Activated B cell treated with CpG ODN at 0.5 μM for 24 hours (primary cell): ENCODE measurements around the gene FRS3. TPM values are rescaled to one million over a fixed set of nuclear protein-coding genes. Genes with fewer than 3 reads are reported as not detected.
A peak's percentile ranks its signal among the peaks of the same experiment; 100 is the strongest.

Source experiments
- ATAC-seq: fragments of 200-7000 bp; cut with Tn5 transposase; one replicate; pipeline ENCODE4 v1.10.0; 2021; ENCODE audit warnings: low read depth, mild to moderate bottlenecking, moderate library complexity
- CTCF ChIA-PET: fragments of 350-600 bp; sonication (Branson Sonifier 250); formaldehyde crosslinking; loops from one replicate; lab custom pipeline; 2021; ENCODE audit warnings: antibody characterized with exemption; lab: Charles Lee
- POLR2A ChIA-PET: fragments of 350-600 bp; sonication (Branson Sonifier 250); formaldehyde crosslinking; loops from one replicate; lab custom pipeline; 2021; ENCODE audit warnings: antibody characterized with exemption; lab: Charles Lee
- DNase-seq: peaks from one replicate; pipeline ENCODE4 v3.0.0; 2022
- H3K27ac Mint-ChIP-seq: one replicate; pipeline ENCODE4 v1.8.0; 2020; ENCODE audit warnings: mixed read lengths
- H3K27me3 Mint-ChIP-seq: one replicate; pipeline ENCODE4 v1.8.0; 2021; ENCODE audit warnings: mixed read lengths
- H3K36me3 Mint-ChIP-seq: one replicate; pipeline ENCODE4 v1.8.0; 2021; ENCODE audit warnings: low read depth, mixed read lengths
- H3K4me1 Mint-ChIP-seq: one replicate; pipeline ENCODE4 v1.8.0; 2021; ENCODE audit warnings: mixed read lengths
- H3K4me3 Mint-ChIP-seq: one replicate; pipeline ENCODE4 v1.8.0; 2020; ENCODE audit warnings: mild to moderate bottlenecking, mixed read lengths
- H3K9me3 Mint-ChIP-seq: one replicate; pipeline ENCODE4 v1.8.0; 2020; ENCODE audit warnings: mixed read lengths
- CTCF ChIP-seq: fragments of 200-600 bp; IDR thresholded peaks from one replicate; pipeline ENCODE4 v1.8.0; 2022; ENCODE audit warnings: antibody characterized with exemption, mild to moderate bottlenecking
- intact Hi-C: fragments of 100-400 bp; cut with micrococcal nuclease; formaldehyde crosslinking; loops from one replicate; pipeline ENCODE4 v1.15.1; 2024
- total RNA-seq: library from RNA; stranded (reverse); gene quantifications from 2 replicates; pipeline ENCODE4 v1.2.3, GENCODE V29; 2022

Gene FRS3
- total RNA-seq, 1 donor from 2014 or later: 6.7 TPM

DNA sequence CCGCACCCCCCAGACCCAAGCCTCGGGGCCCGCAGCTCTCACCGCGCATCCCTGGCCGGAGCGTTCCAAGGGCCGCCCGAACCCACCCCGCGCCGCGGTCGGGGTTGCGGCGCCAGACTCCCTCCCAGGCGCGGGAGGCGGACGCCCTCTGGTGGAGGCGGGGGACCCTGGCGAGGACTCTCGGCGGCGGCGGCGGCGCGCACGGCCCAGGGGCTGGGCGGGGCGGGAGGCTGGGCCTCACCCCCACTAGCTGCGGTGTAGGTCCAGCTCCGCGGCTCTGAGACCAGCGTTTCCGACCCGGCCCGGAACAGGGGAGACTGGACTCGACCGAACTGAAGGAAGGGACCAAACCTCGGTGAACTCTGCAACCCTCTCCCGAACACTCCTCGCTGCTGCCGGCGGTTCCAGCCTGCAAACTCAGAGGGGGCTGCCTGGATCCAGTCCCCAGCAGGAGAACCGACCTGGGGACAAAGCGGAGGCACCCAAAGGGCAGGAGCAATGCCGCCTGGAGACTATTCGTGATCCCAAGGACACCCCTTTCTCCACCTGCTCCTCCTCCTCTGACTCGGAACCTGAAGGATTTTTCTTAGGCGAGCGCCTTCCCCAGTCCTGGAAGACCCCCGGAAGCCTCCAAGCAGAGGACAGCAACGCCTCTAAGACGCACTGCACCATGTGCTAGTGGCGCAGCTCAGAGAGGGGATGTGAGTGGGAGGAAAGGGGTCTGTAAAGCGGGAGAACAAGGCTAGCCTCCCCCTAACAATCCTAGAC, 6.9 kb upstream of the FRS3 start:
- intact Hi-C loops: loop anchor here (1.0 to 10.0 kb wide), 16 partner anchors 7 to 1108 kb away; partner anchors contain the start of genes BYSL, FOXP4, FRS3 and MED20
- peak; percentile 71 for ATAC-seq
- no peak for TF ChIP-seq CTCF
- no peaks in the 10 kb centered on the region for H3K27me3 Mint-ChIP-seq
- DNase-seq: peak; percentile 91
- H3K36me3 Mint-ChIP-seq: peaks cover 30% of the 10 kb centered on the region
- H3K4me3 Mint-ChIP-seq: peak overlapping the region; percentile 97
- ChIA-PET CTCF (interaction anchor here (0.9 to 6.7 kb wide), 24 partner anchors 9 to 428 kb away, joined by 3 to 51 read pairs (median 6); partner anchors contain the start of genes BYSL, CCND3, MED20 and TAF8), POLR2A (interaction anchor here (0.6 to 5.1 kb wide), 29 partner anchors 8 to 995 kb away, joined by 3 to 91 read pairs (median 4); partner anchors contain the start of genes BICRAL, BYSL, CCND3 and MED20)
- peak overlapping the region; percentile 97 for H3K27ac Mint-ChIP-seq
- H3K4me1 Mint-ChIP-seq: peaks cover 28% of the 10 kb centered on the region
- no peaks in the 10 kb centered on the region for H3K9me3 Mint-ChIP-seq

DNA sequence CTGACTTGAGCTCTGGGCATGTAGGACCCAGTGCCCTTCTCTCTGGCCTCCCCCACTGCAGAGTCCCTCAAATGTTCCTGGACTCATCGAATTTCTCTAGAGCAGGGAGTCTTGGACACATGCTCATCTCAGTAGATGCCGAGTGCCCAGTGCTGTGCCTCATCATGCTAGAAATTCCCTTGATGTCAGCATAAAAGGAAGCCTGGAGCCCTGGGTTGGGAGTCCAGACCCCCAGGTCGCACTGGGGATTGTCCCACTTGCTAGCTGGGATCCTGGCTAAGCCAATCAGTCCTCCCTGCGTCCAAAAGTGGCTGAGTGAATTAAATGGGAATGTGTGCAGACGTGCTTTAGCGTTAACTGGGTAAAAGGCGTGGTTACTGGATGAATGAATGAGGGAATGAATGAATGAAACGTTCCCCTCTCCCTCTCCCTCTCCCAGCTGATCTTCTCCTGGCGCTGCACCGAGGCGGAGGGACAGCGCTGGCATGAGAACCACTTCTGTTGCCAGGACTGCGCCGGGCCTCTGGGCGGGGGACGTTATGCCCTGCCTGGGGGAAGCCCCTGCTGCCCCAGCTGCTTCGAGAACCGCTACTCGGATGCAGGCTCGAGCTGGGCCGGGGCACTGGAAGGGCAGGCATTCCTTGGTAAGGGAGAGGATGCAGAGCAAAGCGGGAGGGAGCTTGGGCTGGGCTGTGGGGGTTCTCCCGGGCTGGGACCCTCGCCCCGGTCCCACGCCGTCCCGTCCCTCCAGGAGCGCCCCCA, 6.2 kb upstream of the FRS3 start:
- peak overlapping the region; percentile 97 for H3K4me3 Mint-ChIP-seq
- intact Hi-C loops: loop anchor here (2.0 to 10.0 kb wide), 6 partner anchors 183 to 1109 kb away; partner anchors contain the start of genes FOXP4, MRPS10, NFYA and OARD1

DNA sequence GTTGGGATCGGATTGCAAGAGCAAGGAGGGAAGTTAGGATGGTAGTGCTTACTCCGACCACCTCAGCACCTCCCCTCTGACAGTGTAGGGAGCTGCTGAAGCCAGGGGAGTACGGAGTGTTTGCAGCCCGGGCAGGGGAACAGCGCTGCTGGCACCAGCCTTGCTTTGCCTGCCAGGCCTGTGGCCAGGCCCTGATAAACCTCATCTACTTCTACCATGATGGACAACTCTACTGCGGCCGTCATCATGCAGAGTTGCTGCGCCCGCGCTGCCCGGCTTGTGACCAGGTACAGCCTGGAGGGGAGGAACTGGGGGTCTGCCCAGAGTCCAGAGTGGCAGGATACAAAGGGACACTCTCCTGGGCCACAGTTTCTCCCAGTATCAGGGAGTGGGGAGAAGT, 5.6 kb upstream of the FRS3 start:
- H3K27me3 Mint-ChIP-seq: no peaks in the 10 kb centered on the region
- H3K27ac Mint-ChIP-seq: no peak overlapping the region
- H3K4me1 Mint-ChIP-seq: peaks cover 33% of the 10 kb centered on the region
- ChIA-PET CTCF (interaction anchor here (1.1 to 6.7 kb wide), 3 partner anchors 260 to 429 kb away, joined by 4 to 51 read pairs (median 4); no protein-coding TSS in a partner anchor), POLR2A (interaction anchor here (1.5 to 5.1 kb wide), 4 partner anchors 51 to 262 kb away, joined by 5 to 91 read pairs (median 23); partner anchors contain the start of genes TAF8 and TFEB)
- intact Hi-C loops: loop anchor here (5.0 to 10.0 kb wide), 3 partner anchors 238 to 1110 kb away; partner anchors contain the start of genes FOXP4, NFYA and OARD1
- H3K9me3 Mint-ChIP-seq: no peaks in the 10 kb centered on the region
- peaks cover 23% of the 10 kb centered on the region for H3K36me3 Mint-ChIP-seq
- ATAC-seq: no peak
- DNase-seq: no peak
- H3K4me3 Mint-ChIP-seq: no peak overlapping the region
- no peak for TF ChIP-seq CTCF

More for the DNA sequence above, 6.2 kb upstream of the FRS3 start:
- no peaks in the 10 kb centered on the region for H3K9me3 Mint-ChIP-seq
- ChIA-PET CTCF (interaction anchor here (1.0 to 6.7 kb wide), 15 partner anchors 8 to 429 kb away, joined by 3 to 51 read pairs (median 7); partner anchors contain the start of genes BYSL, MED20 and TAF8), POLR2A (interaction anchor here (0.8 to 5.1 kb wide), 10 partner anchors 52 to 432 kb away, joined by 3 to 91 read pairs (median 7); partner anchors contain the start of genes BYSL, MED20, TAF8 and TFEB)
- no peaks in the 10 kb centered on the region for H3K27me3 Mint-ChIP-seq
- peaks cover 33% of the 10 kb centered on the region for H3K4me1 Mint-ChIP-seq
- peaks cover 25% of the 10 kb centered on the region for H3K36me3 Mint-ChIP-seq
- ATAC-seq: no peak
- TF ChIP-seq CTCF: no peak
- DNase-seq: no peak
- peak overlapping the region; percentile 35 for H3K27ac Mint-ChIP-seq

DNA sequence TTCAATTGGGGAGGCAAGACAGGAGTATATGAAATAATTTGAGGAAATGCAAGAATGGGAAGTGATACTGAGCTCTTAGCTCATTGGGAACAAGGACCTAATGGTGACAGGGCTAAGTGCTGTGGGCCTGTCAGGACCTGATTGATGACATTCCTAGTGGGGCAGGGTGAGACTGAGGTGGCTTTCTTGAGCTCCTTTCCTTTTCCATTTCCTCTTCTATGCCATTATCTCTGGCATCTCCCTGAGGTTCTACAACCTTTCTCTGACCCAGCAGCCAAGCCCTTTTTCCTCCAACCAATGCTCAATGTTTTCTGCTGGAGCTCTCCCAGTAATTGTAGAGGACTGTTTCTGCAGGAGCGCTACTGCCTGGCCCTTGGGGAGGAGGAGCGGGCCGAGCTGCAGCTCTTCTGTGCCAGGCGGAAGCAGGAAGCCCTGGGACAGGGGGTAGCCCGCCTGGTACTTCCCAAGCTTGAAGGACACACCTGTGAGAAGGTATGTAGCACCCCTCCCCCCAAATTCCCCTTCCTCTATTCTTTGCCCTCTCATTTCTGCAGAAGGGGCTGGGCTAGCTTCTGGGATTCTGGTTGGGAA, 5.0 kb upstream of the FRS3 start:
- Mint-ChIP-seq H3K4me3 (peak overlapping the region; percentile 30), H3K27ac (no peak overlapping the region), H3K36me3 (peaks cover 20% of the 10 kb centered on the region), H3K9me3 (no peaks in the 10 kb centered on the region), H3K4me1 (peaks cover 35% of the 10 kb centered on the region), H3K27me3 (no peaks in the 10 kb centered on the region)
- DNase-seq: no peak
- POLR2A ChIA-PET: interaction anchor here (3.6 to 5.1 kb wide), 2 partner anchors 51 to 262 kb away, joined by 39 to 91 read pairs; partner anchors contain the start of genes TAF8 and TFEB
- CTCF ChIA-PET: interaction anchor here (1.5 to 6.7 kb wide), 2 partner anchors 260 to 430 kb away, joined by 4 to 51 read pairs; no protein-coding TSS in a partner anchor
- intact Hi-C loops: loop anchor here (5.0 to 10.0 kb wide), 4 partner anchors 237 to 1110 kb away; partner anchors contain the start of genes FOXP4, NFYA and OARD1
- TF ChIP-seq CTCF: no peak
- ATAC-seq: no peak
